Natural killer cell (primary cell): ENCODE measurements around the gene NOCT. TPM values are rescaled to one million over a fixed set of nuclear protein-coding genes. Genes with fewer than 3 reads are reported as not detected.

Experiments used
- ATAC-seq, 3 donors: fragments of 150-1000 bp in 2 of 3; fragments of 200-7000 bp in 1 of 3; cut with Tn5 transposase; 1 replicate in 1 of 3; 2 replicates in 2 of 3; pipeline ENCODE4 v1.10.0; 2021; ENCODE audit warnings: mild to moderate bottlenecking in 2 of 3, moderate library complexity in 2 of 3
- DNase-seq, 2 donors: peaks; one replicate each; pipeline versions ENCODE4 v3.0.0 to v3.0.0-alpha.2; 2013 to 2021; ENCODE audit warnings: mixed read lengths in 1 of 2
- H3K27ac ChIP-seq: one replicate; pipeline ENCODE4 v1.5.1; 2013; ENCODE audit warnings: mild to moderate bottlenecking, low read length
- H3K27me3 ChIP-seq: one replicate; pipeline ENCODE4 v1.6.1; 2013; ENCODE audit warnings: low read length; ENCODE audit not compliant: control insufficient read depth, insufficient read depth
- H3K36me3 ChIP-seq: one replicate; pipeline ENCODE4 v1.6.1; 2013; ENCODE audit warnings: low read length; ENCODE audit not compliant: control insufficient read depth, insufficient read depth
- H3K4me1 ChIP-seq: one replicate; pipeline ENCODE4 v1.6.1; 2013; ENCODE audit warnings: low read length; ENCODE audit not compliant: control insufficient read depth, insufficient read depth
- H3K4me3 ChIP-seq: one replicate; pipeline ENCODE4 v1.5.1; 2013; ENCODE audit warnings: low read length
- H3K9me3 ChIP-seq: one replicate; pipeline ENCODE4 v1.6.1; 2013; ENCODE audit warnings: low read length; ENCODE audit not compliant: control insufficient read depth, insufficient read depth
- H3K27ac Mint-ChIP-seq, 2 donors: one replicate each; pipeline ENCODE4 v1.8.0; 2022; ENCODE audit warnings: mild to moderate bottlenecking in 2 of 2, mixed read lengths in 2 of 2, moderate library complexity in 1 of 2
- H3K27me3 Mint-ChIP-seq, 2 donors: one replicate each; pipeline ENCODE4 v1.8.0; 2022; ENCODE audit warnings: low read depth in 2 of 2, mixed read lengths in 2 of 2
- H3K36me3 Mint-ChIP-seq: one replicate; pipeline ENCODE4 v1.8.0; 2022; ENCODE audit warnings: mixed read lengths
- H3K4me1 Mint-ChIP-seq, 2 donors: one replicate each; pipeline ENCODE4 v1.8.0; 2022; ENCODE audit warnings: mixed read lengths in 2 of 2
- H3K4me3 Mint-ChIP-seq: one replicate; pipeline ENCODE4 v1.8.0; 2022; ENCODE audit warnings: mild to moderate bottlenecking, moderate library complexity, mixed read lengths
- H3K9me3 Mint-ChIP-seq, 2 donors: one replicate each; pipeline ENCODE4 v1.8.0; 2022; ENCODE audit warnings: mixed read lengths in 2 of 2
- WGBS: methylation state at CpG from one replicate; pipeline ENCODE4 v1.1.7; 2013; ENCODE audit warnings: missing lambda C conversion rate; ENCODE audit not compliant: insufficient coverage; 5-methylcytosine and 5-hydroxymethylcytosine counted together
- intact Hi-C: fragments of 100-400 bp; cut with micrococcal nuclease; formaldehyde crosslinking; loops from one replicate; pipeline ENCODE4 v1.14.2; 2022
- total RNA-seq, 4 donors: library from RNA; stranded (reverse); fragments of 120-200 nt in 1 of 4; gene quantifications; one replicate each; pipeline versions ENCODE4 v1.2.3 to v1.2.4, GENCODE V29; 2013 to 2022
- TF ChIP-seq, protein P1 (sequence below): fragments of 200-600 bp; IDR thresholded peaks from one replicate; pipeline ENCODE4 v1.8.0; 2022; ENCODE audit warnings: antibody characterized with exemption

The NOCT gene
- total RNA-seq, 3 donors from 2014 or later (not counting 1 experiment from before 2014, with no cell fraction given): 17.6 to 28.5 (median 20.9) TPM

DNA sequence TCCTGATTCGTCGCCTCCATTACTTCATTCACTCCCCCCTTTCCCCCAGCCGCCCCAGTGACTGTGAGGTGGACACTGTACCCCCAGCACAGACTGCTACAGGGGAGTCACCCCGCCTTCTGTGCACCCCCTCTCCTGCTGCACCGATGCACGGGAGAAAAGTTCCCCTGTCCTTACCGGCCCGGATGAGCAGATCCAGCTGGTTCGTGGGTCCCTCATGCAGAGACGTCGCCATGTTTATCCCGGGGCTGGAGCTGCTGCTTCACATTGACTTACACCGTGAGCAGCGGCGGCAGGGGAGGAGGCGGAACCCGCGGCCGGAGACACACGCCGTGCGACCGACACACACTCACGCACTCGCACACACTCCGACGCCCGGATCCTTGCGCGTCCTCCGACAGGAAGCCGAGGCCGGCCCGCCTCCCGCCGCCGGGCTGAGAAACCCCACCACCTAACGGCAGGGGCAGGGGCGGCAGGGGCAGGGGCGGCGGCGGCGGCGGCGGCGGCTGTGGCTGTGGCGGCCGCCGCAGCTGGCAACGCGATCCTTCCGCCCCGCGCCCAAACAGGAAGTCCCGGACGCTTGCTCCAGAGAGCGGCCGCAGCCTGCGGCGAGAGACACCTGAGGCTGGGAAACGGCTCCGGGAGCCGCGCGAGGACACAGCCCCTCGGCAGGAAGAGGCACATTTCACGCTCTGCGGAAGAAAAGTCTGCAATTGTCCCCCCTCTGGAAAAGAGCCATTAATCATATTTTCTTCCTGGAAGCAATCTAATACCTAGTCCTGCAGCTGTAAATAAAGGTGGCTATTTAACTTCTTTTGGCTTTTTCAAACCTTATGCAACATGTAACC lies 68.6 kb downstream of the NOCT start:
- Histone ChIP-seq H3K4me3 (peak overlapping the region; percentile 89), H3K27ac (peak overlapping the region; percentile 93), H3K27me3 (no peaks in the 10 kb centered on the region), H3K36me3 (no peaks in the 10 kb centered on the region), H3K4me1 (peaks cover 5% of the 10 kb centered on the region), H3K9me3 (no peaks in the 10 kb centered on the region)
- no peaks in the 10 kb centered on the region for H3K27me3 Mint-ChIP-seq
- peak; percentile 73 to 91 for DNase-seq
- intact Hi-C loops: loop anchor here (1.0 to 5.0 kb wide), 4 partner anchors 69 to 369 kb away; partner anchors contain the start of genes ELF2, NAA15 and NOCT
- H3K27ac Mint-ChIP-seq: peak overlapping the region; percentile 94 to 97
- TF ChIP-seq, protein P1, sequence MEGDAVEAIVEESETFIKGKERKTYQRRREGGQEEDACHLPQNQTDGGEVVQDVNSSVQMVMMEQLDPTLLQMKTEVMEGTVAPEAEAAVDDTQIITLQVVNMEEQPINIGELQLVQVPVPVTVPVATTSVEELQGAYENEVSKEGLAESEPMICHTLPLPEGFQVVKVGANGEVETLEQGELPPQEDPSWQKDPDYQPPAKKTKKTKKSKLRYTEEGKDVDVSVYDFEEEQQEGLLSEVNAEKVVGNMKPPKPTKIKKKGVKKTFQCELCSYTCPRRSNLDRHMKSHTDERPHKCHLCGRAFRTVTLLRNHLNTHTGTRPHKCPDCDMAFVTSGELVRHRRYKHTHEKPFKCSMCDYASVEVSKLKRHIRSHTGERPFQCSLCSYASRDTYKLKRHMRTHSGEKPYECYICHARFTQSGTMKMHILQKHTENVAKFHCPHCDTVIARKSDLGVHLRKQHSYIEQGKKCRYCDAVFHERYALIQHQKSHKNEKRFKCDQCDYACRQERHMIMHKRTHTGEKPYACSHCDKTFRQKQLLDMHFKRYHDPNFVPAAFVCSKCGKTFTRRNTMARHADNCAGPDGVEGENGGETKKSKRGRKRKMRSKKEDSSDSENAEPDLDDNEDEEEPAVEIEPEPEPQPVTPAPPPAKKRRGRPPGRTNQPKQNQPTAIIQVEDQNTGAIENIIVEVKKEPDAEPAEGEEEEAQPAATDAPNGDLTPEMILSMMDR: no peak
- peak; percentile 42 to 63 (median 52) for ATAC-seq
- no peaks in the 10 kb centered on the region for H3K9me3 Mint-ChIP-seq
- H3K36me3 Mint-ChIP-seq: no peaks in the 10 kb centered on the region
- under 1% methylated on average over 68 of the region's 68 CpGs for WGBS
- H3K4me3 Mint-ChIP-seq: peak overlapping the region; percentile 93
- peaks cover 44 to 49% of the 10 kb centered on the region in 2 donors for H3K4me1 Mint-ChIP-seq

DNA sequence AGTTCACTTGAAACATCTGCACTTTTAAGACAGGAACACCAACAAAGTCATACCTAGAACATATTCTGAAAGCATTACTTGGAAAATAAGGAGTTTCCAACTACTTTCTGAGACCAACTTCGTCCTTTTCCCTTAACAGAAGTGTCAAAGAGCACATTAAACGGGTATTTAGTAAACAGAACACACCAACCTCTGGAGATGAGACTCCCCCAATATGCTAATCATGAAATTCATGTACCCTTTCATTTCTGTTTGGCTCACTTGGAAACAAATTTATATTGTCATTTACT lies 69.2 kb downstream of the NOCT start:
- ATAC-seq: no peak
- H3K4me3 ChIP-seq: peak overlapping the region; percentile 89
- no peak for DNase-seq
- peak overlapping the region; percentile 93 for H3K27ac ChIP-seq
- 2% methylated on average over 2 of the region's 2 CpGs for WGBS
- TF ChIP-seq, protein P1: no peak
- peak overlapping the region; percentile 93 for H3K4me3 Mint-ChIP-seq
- no peaks in the 10 kb centered on the region for H3K9me3 Mint-ChIP-seq
- no peaks in the 10 kb centered on the region for H3K36me3 ChIP-seq
- H3K4me1 ChIP-seq: peaks cover 5% of the 10 kb centered on the region
- no peaks in the 10 kb centered on the region for H3K27me3 Mint-ChIP-seq
- H3K4me1 Mint-ChIP-seq: peaks cover 39 to 44% of the 10 kb centered on the region in 2 donors
- intact Hi-C loops: loop anchor here (1.0 to 5.0 kb wide), 2 partner anchors 54 to 93 kb away; partner anchors contain the start of gene ELF2
- no peaks in the 10 kb centered on the region for H3K36me3 Mint-ChIP-seq
- no peaks in the 10 kb centered on the region for H3K27me3 ChIP-seq
- H3K27ac Mint-ChIP-seq: peak overlapping the region; percentile 94 to 97
- H3K9me3 ChIP-seq: no peaks in the 10 kb centered on the region

DNA sequence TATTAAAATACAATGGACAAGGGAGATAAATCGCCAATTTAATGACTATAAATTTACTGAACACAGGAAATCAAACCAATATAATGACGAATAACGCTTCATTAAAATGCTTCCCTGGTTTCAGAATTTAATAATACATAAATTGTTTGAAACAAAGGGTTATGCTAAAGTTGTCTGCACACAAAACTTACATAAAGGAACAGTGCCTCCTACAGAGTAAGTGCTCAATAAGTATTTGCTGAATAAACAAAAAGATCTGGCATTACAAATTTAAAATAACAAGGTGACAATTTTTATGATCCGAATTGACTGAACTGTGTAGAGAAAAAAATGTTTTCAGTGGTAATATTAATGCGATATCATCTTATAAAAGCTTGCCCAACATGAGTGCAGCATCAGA lies 69.6 kb downstream of the NOCT start:
- Mint-ChIP-seq H3K9me3 (no peaks in the 10 kb centered on the region), H3K4me3 (peak overlapping the region; percentile 93), H3K36me3 (no peaks in the 10 kb centered on the region), H3K27ac (peak overlapping the region; percentile 94 to 97), H3K27me3 (no peaks in the 10 kb centered on the region), H3K4me1 (peaks cover 35 to 40% of the 10 kb centered on the region in 2 donors)
- Histone ChIP-seq H3K36me3 (no peaks in the 10 kb centered on the region), H3K4me3 (no peak overlapping the region), H3K27me3 (no peaks in the 10 kb centered on the region), H3K9me3 (no peaks in the 10 kb centered on the region), H3K4me1 (peaks cover 5% of the 10 kb centered on the region), H3K27ac (no peak overlapping the region)
- DNase-seq (peak in 1 of 2 donors; percentile 53), ATAC-seq (no peak)
- TF ChIP-seq, protein P1: no peak
- intact Hi-C loops: loop anchor here (1.0 kb wide), 1 partner anchor 55 kb away; no protein-coding TSS in a partner anchor
- no CpG with 5 or more reads among the region's 5 CpGs for WGBS
